Panc1 (cell line): ENCODE measurements around the gene PIPOX.

Experiments used
- POLR2AphosphoS5 ChIP-seq: IDR thresholded peaks from 2 replicates; pipeline ENCODE4 v1.6.1; 2012; ENCODE audit warnings: mild to moderate bottlenecking, low read depth, low read length, moderate library complexity
- TCF7L2 ChIP-seq: IDR thresholded peaks from 2 replicates; pipeline ENCODE4 v1.6.1; 2011; ENCODE audit warnings: mild to moderate bottlenecking, low read depth, low read length, inconsistent platforms
- TF ChIP-seq, protein P1 (sequence below), 2 experiments: IDR thresholded peaks; 2 replicates each; pipeline ENCODE4 v1.6.1; 2011 to 2012; ENCODE audit warnings: low read depth in 2 of 2, control low read depth in 1 of 2, low read length in 1 of 2, mild to moderate bottlenecking in 1 of 2, moderate library complexity in 1 of 2; ENCODE audit not compliant: insufficient read depth in 1 of 2
- TF ChIP-seq, protein P2 (sequence below): fragments of 450-650 bp; IDR thresholded peaks from 2 replicates; pipeline ENCODE4 v1.5.1; 2017; ENCODE audit warnings: mild to moderate bottlenecking

DNA sequence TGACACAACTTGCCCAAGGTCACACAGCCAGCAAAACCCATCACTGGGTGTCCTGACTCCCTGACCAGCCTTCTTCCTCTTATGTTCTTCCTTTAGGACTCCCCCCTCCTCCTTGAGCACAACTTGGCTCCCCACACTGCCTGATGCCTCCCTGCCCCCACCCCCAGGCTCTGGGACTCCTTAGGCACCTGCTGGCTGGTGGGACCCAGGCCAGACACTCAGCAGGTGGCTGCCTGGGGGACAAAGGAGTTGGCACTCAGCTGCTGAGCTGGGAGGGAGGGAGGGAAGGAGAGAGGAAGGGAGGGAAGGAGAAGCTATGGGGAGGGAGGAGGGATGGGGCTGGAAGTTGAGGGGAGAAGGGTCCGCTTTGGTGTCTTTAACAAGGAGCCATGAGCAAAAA, 45.1 kb upstream of the PIPOX start:
- TF ChIP-seq TCF7L2 (no peak), POLR2AphosphoS5 (no peak)
- TF ChIP-seq, protein P1, sequence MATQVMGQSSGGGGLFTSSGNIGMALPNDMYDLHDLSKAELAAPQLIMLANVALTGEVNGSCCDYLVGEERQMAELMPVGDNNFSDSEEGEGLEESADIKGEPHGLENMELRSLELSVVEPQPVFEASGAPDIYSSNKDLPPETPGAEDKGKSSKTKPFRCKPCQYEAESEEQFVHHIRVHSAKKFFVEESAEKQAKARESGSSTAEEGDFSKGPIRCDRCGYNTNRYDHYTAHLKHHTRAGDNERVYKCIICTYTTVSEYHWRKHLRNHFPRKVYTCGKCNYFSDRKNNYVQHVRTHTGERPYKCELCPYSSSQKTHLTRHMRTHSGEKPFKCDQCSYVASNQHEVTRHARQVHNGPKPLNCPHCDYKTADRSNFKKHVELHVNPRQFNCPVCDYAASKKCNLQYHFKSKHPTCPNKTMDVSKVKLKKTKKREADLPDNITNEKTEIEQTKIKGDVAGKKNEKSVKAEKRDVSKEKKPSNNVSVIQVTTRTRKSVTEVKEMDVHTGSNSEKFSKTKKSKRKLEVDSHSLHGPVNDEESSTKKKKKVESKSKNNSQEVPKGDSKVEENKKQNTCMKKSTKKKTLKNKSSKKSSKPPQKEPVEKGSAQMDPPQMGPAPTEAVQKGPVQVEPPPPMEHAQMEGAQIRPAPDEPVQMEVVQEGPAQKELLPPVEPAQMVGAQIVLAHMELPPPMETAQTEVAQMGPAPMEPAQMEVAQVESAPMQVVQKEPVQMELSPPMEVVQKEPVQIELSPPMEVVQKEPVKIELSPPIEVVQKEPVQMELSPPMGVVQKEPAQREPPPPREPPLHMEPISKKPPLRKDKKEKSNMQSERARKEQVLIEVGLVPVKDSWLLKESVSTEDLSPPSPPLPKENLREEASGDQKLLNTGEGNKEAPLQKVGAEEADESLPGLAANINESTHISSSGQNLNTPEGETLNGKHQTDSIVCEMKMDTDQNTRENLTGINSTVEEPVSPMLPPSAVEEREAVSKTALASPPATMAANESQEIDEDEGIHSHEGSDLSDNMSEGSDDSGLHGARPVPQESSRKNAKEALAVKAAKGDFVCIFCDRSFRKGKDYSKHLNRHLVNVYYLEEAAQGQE (IDR thresholded peaks at IDR 0.05; ENCODE audit: insufficient read depth in 1 of 2, low read depth in 2 of 2, low read length in 1 of 2), result no peak
- TF ChIP-seq, protein P2, sequence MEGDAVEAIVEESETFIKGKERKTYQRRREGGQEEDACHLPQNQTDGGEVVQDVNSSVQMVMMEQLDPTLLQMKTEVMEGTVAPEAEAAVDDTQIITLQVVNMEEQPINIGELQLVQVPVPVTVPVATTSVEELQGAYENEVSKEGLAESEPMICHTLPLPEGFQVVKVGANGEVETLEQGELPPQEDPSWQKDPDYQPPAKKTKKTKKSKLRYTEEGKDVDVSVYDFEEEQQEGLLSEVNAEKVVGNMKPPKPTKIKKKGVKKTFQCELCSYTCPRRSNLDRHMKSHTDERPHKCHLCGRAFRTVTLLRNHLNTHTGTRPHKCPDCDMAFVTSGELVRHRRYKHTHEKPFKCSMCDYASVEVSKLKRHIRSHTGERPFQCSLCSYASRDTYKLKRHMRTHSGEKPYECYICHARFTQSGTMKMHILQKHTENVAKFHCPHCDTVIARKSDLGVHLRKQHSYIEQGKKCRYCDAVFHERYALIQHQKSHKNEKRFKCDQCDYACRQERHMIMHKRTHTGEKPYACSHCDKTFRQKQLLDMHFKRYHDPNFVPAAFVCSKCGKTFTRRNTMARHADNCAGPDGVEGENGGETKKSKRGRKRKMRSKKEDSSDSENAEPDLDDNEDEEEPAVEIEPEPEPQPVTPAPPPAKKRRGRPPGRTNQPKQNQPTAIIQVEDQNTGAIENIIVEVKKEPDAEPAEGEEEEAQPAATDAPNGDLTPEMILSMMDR, result no peak
